Activated naive CD4-positive, alpha-beta T cell (primary cell): ENCODE results near the gene DLGAP1.

ENCODE experiments used
- DNase-seq, 4 experiments: peaks; one replicate each; lab custom pipeline; 2025; lab: John Stamatoyannopoulos, UW

DLGAP1 gene

GRCh38 chr18:3900327-3900726 lies 554.8 kb downstream of the DLGAP1 start:
- DNase-seq: no peak

- DNase-seq: no peak
Measured at GRCh38 chr18:3898861-3899613, 556.1 kb downstream of the DLGAP1 start.

- no peak for DNase-seq
Measured at GRCh38 chr18:3892152-3892551, 563.0 kb downstream of the DLGAP1 start.

GRCh38 chr18:3891245-3891644 lies 563.9 kb downstream of the DLGAP1 start:
- DNase-seq: no peak

GRCh38 chr18:3889803-3890202 lies 565.3 kb downstream of the DLGAP1 start:
- no peak for DNase-seq

- DNase-seq: no peak
Measured at GRCh38 chr18:3889121-3889520, 566.0 kb downstream of the DLGAP1 start.

- DNase-seq: no peak
Measured at GRCh38 chr18:3886575-3887322, 568.4 kb downstream of the DLGAP1 start.

GRCh38 chr18:3885209-3885792 lies 569.8 kb downstream of the DLGAP1 start:
- no peak for DNase-seq

- no peak for DNase-seq
Measured at GRCh38 chr18:3879836-3880120, 575.3 kb downstream of the DLGAP1 start.

GRCh38 chr18:3879114-3879835 lies 575.8 kb downstream of the DLGAP1 start:
- DNase-seq: no peak

GRCh38 chr18:3878401-3878800 lies 576.7 kb downstream of the DLGAP1 start:
- DNase-seq: no peak

- no peak for DNase-seq
Measured at GRCh38 chr18:3877678-3878077, 577.4 kb downstream of the DLGAP1 start.

GRCh38 chr18:3875961-3876360 lies 579.1 kb downstream of the DLGAP1 start:
- DNase-seq: no peak

GRCh38 chr18:3875376-3875775 lies 579.7 kb downstream of the DLGAP1 start:
- no peak for DNase-seq

- DNase-seq: no peak
Measured at GRCh38 chr18:3874581-3874980, 580.5 kb downstream of the DLGAP1 start.

GRCh38 chr18:3874125-3874524 lies 581.0 kb downstream of the DLGAP1 start:
- DNase-seq: no peak

- DNase-seq: no peak
Measured at GRCh38 chr18:3873698-3874097, 581.4 kb downstream of the DLGAP1 start.

- no peak for DNase-seq
Measured at GRCh38 chr18:3873211-3873610, 581.9 kb downstream of the DLGAP1 start.

- DNase-seq: no peak
Measured at GRCh38 chr18:3872641-3873040, 582.5 kb downstream of the DLGAP1 start.

GRCh38 chr18:3871687-3872086 lies 583.4 kb downstream of the DLGAP1 start:
- no peak for DNase-seq

- DNase-seq: no peak
Measured at GRCh38 chr18:3870914-3871313, 584.2 kb downstream of the DLGAP1 start.

- DNase-seq: no peak
Measured at GRCh38 chr18:3869848-3870247, 585.3 kb downstream of the DLGAP1 start.

- no peak for DNase-seq
Measured at GRCh38 chr18:3867864-3868311, 587.2 kb downstream of the DLGAP1 start.
